Stimulated activated CD8-positive, alpha-beta memory T cell treated with anti-CD3 and anti-CD28 coated beads, Interleukin-12 subunit alpha, Interleukin-12 subunit beta, amount 100 ng/mL, for 1 hour (primary cell): ENCODE measurements around the gene RYK.
"Not testable (repeated sequence)": the region's sequence is repeated elsewhere in the genome, so short reads cannot be mapped to it uniquely, and the experiment has no call there.

Experiments used
- DNase-seq: peaks from one replicate; pipeline ENCODE4 v3.0.0-alpha.2; 2020; ENCODE audit warnings: low read depth

Gene RYK

DNA sequence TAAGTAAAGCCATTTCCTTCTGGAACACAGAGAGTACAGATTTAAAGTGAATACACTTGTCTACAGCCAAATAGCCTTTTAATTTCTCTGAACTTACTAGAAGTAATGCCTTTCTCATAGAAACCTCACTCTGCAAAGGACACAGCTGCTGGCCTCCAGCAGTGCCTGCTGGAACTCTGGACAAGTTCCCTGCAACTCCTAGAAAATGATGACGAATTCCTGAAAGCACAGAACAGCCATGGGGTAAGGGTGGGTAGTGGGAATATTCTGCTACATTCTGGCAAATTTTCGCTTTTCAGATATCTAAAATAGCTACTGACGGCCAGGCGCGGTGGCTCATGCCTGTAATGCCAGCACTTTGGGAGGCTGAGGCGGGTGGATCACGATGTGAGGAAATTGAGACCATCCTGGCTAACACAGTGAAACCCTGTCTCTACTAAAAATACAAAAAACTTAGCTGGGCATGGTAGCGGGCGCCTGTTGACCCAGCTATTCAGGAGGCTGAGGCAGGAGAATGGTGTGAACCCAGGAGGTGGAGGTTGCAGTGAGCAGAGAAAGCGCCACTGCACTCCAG, 34.4 kb downstream of the RYK start:
- no peak for DNase-seq

DNA sequence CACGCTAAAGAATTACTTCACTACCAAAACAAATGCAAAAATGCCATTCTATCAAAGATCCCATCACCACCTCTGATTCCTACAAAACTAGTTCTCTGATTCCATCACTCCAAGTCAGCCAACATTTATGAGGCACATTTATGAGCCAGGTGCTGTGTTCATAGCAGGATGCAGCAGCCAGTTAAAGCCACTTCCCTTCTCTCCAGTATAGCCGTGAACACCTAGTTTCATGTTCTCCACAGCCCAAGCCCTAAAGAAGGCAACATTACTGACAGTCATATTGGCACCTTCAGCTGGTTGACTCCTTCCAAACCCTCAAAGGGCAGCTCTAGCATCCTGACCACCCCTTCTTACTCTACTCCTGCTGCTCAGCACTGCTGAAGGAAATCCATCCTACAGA, 36.4 kb downstream of the RYK start:
- no peak for DNase-seq

DNA sequence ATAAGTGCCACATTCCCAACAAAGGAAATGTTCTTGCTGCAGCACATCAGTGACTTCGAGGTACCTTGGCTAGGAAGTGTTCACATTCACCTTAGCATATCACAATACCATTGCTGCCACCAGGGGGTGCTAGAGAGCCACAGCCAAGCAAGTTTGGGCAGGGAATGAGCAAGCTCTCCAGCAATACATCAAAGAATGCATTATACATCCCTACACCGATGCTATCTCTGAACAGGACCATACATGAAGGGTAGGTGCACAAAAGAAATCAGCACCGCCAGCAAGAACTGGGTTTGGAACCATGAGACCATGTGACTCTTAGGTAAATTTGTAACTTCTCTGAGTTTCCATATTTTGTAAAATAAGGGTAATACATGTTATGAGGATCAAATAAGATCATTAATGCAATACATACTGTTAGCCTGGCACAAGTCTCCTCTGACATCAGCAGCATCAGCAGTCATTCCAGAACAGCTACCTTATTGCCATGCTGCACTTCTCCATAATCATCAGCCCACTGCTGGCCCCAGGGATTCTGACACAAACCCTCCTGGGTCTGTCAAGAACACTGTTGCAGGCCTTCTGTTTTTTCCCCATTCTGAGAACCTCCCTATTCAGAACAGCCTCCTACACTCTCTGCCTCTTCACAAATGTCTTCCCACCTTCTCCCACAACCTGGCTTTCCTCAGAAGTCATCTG, 37.5 kb downstream of the RYK start:
- DNase-seq: peak; percentile 85

DNA sequence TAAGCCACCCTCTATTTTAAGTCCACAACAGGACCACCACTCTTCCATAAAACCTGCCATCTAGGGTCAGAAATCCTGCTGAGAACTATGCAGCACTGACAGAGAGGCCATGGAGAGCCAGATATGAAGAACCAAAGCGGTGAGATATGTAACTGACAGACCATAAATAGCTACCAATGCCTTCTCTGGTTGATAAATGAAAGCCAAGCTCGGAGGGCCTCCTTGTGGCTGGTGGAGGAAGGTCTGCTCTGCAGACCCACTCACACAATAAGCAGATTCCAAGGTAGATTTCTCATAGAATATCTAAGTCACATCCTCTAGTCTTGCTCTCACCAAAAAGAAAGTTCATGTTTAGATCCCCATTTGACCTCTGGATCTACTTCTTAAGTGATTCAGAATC, 38.9 kb downstream of the RYK start:
- DNase-seq: no peak

DNA sequence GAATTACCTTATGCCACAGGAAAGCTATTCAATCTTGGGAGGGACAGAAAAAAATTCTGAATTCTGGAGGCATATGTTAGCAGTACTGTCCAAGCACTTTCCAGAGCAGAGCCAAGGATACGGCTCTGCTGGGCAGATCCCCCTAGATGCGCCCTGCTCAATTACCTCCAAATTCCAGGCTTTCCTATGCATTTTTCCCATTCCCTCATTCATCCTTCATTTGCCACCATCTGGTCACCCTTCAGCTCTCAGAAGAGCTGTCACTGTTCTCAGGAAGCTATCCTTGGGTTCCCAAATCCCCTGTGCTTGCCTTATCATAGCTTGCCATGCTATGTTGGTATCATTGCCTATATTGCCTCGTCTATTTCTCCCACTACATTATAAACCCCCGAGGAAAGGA, 45.2 kb downstream of the RYK start:
- no peak for DNase-seq

DNA sequence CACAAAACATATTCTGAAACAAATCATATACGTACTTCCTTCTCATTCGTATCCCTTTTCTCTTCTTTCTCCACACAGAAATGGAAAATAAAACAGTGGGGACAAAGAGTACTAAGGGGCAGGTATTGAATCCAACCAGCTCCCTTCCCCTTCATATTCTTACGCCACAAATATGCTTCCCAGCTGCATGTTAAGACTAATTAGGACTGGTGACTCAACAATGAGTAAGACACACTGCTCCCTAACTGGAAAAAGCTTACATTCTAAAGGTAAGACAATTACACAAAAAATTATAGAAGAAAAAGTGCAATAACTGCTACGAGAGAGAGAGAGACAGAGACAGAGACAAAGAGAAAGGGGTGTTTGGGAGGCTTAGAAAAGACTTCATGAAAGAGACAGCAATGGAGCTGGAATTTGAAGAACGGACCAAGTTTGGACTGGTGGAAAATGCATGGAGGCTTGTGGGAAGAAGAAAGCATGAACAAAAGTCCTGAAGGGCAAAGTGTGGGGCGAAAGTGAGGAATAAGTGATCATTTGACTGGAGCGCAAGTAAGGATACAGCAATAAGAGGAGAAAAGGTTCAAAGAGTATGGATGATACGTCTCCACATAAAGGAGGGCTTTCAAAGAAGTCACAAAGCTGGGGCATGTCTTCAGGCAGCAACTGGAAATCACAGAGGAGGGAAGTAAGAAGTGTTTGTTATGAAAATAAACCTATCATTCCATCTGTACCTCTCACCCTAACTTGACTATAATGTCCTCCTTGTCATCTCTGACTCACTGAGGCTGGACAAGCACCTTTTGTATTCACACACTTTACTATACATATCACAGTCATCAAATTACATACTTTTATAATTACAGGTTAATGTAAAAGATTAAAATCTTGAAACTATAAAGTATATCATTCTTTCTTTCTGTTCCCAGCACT, 49.2 kb downstream of the RYK start:
- DNase-seq: no peak

DNA sequence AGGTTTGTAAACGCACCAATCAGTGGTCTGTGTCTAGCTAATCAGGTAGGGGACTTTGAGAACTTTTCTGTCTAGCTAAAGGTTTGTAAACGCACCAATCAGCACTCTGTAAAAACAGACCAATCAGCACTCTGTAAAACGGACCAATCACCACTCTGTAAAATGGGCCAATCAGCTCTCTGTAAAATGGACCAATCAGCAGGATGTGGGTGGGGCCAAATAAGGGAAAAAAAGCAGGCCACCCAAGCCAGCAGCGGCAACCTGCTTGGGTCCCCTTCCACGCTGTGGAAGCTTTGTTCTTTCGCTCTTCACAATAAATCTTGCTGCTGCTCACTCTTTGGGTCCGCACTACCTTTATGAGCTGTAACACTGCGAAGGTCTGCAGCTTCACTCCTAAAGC, 50.8 kb downstream of the RYK start:
- not testable (repeated sequence) for DNase-seq

DNA sequence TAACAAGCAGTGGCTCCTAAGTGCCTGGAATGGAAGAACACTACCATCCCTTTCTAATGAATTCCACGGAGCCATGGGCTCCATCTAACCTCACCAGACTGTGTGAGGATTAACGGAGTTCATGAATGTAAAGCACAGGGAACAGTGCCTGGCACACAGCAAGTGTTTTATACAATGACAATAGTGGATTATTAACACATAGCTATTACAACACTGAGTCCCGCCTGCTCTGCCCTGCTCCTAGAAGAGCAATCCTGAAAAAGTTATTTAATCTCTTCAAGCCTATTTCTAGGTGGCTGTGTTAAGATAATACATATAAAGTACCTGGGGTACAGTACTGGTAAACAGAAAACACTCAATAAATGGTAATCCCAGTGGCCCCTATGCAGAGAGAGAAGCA, 51.4 kb downstream of the RYK start:
- no peak for DNase-seq

DNA sequence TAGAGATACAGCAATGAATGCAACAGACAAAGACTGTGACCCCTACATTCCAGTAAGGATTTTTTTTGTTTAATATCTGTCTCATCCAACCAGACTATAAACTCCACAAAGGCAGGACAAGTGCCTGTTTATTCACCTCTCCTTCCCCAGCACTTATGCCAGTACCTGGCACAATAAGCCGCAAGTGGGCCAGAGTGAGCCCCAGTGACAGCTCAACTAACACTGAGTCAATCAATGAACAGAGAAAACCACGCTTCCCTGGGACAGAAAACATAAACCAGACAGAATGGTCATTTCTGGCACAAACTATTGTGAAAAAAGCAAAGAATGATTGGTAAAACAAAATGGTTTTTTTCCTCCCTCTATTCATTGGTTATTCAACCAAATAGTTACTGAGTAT, 52.2 kb downstream of the RYK start:
- no peak for DNase-seq

DNA sequence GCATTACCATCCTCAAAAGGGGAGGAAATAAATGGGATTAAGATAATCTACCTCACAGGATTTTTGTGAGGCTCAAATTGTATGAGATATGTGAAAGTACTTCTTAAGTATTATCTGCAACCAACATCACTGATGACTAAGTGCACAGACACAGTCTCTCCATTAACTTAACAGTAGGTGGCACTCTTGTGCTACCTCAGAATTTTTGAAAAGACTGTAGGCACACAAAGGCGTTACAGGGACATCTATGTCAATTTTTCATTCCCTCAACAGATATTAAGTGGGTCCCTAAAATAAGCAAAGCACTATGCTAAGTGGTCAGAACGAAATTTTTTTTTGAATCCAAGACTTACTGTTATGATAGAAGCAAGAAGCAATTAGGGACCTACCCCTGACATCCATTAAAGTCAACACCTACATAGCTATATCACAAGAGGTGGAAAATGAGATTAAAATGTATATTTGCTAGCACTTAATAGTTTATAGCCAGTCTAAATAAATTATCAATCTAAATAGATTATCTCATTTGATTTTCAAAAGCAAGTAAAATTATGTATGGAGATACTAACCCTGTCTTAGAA, 52.9 kb downstream of the RYK start:
- no peak for DNase-seq

DNA sequence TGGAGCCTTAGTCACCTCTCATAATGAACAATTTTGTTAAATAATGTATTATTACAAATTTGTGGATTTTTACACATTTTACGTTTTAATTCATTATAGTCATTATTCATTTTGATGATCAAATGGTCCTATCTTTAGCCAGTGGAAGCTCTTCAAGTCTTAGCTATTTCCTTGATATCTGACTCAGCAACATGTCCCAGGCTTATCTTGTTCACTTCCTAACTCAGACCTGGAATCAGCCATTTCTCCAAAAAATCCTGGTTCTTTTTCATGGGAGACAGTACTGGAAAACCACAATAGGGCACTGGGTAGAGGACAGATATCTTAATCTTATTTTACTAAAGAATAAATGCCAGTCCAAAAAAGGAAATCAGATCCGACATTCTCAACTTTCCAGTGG, 56.4 kb downstream of the RYK start:
- no peak for DNase-seq

DNA sequence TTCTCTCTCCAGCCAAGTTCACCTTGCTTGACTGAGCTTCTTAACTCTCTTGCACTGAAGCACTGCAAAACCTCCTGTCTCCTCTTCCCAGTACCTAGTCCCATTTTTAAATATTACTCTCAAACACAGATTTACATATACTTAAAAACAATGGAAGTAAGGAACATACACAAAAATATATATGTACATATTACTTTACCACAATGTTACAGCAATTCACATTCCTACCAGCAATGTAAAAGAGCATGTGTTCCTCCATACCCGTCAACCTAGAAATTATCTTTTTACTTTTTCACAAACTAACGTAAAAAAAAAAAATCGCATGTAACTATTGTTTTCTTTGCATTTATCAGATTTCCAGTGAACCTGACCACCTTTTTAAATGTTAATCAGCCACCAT, 60.4 kb downstream of the RYK start:
- no peak for DNase-seq

DNA sequence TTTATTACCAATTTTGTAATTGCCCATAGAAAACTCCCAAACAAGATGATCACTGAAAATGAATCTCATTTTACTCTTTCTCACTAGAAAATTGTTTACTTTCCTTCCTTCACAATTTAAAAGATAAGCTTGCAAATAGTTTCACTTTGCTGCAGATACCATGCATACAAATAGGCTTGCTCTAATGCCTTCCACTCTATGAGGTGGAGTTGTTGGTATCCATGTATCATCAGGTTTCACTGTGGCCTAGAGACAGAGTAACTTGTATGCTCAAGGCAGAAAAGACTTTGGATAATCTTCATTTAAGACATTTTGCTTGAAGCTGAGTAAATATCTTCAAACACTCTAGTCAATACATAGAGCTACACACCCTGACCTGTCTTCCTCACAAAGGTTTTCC, 60.8 kb downstream of the RYK start:
- no peak for DNase-seq

DNA sequence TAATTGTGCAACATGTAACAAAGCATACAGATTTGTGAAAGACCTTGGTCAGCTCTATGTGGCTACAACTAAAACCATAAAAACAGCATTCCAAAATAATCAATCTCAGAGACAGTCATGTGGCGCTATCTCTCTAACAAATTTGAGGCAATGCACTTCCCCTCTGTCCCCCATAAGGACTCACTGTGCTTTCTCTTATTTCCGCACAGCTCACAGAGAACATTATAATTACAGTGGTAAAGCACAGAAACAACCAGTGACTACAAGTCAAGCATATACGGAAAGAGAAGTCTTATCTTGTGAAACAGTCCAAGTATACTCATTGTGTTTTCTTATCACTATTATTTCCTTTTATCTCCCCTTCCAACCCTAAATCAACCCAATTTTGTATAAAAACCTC, 64.3 kb downstream of the RYK start:
- DNase-seq: no peak

DNA sequence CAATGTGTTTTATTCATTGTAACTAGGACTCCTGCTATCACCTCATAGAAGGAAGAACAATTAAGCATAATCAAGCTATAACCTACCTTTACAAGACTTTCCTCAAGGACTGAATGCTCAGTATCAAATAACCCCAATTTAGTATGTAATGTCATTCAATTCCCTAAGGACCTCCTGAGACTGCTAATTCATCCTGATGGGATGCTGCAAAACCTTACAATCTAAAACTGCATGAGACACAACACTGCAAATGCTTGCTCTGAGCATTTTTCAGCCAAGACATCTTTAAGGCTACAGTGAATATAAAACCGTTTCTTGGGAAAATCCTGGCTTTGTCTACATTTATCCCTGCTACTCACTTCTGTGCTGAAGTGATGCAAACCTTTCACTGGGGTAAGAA, 69.9 kb downstream of the RYK start:
- DNase-seq: no peak

DNA sequence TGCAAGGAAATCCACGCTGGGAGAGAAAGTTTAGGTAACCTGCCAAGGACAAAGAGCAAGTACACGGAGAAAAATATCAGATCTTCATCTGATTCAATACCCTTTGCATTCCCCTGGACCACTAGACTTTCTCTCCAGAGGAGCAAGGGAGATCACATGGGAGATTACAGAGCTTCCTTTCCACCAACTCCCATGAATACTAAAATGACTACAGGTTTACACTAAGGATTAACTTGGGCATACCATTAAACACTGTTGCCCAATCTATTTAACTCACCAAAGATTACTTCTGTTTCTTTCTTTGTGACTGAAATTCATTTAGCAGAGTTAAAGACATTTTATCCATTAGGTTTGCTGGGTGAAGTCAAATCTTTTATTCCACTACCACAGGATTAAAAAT, 71.2 kb downstream of the RYK start:
- DNase-seq: no peak

DNA sequence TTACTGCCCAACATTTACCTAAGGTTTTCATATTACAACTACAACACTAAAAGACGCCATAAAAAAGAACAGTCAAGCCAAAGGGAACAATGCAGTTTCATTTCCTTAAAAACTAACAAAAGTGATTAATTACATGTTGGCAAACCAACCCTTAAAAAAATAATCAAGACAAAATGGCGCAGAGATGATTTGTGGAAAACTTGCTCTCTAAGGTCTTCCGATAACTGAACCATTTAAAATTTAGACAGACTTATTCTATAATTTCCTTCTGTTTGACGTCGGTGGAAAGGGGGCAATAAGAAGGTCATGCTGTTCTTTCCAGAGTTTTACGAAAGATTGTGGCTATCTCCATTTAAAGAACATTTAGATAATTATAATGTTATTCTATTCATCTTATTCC, 87.6 kb downstream of the RYK start:
- no peak for DNase-seq

DNA sequence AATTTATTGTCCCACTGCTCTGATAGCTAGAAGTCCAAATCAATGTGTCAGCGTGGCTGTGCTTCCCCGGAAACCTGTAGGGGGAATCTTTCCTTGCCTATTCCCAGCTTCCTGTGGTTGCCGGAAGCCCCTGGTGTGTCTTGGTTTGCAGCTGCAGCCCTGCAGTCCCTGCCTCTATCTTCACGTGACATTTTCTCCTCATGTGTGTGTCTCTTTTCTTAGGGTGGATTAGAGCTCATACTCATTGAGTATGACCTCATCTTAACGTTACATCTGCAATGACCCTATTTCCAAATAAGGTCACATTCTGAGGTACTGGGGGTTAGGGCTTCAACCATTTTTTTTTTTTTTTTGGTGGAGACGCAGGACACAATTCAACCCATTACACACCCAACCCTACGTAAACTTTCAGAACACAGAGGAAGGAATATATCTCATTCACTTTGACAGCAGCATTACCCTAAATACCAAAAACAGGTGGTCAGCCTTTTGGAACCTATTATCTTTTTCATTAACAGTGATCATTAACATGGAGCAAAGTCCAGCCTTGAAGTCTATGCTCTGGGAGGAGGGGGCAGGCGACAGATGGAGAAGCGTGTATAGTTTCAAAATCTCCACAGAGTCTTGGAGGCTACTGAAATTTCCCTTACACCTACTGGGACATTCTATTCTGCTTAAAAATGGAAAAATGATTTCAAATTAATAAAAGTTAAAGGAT, 88.6 kb downstream of the RYK start:
- DNase-seq: no peak

DNA sequence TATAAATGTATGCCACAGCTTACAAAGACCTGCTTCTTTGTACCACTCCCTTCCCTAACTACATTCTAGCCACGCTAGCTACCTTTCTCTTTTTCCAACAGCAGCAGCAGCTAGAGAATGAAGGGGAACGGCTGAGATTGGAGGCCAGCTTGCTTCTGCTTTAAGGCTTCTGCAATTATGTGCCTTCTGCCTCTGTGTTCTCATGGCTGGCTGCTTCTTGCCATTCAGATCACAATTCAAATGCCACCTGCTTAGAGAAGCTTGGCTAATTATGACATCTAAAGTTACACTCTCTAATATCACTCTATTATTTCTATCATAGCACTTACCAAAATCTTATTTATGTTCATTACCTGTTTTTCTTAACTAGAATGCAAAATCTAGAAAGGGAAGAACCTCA, 95.2 kb downstream of the RYK start:
- DNase-seq: no peak

DNA sequence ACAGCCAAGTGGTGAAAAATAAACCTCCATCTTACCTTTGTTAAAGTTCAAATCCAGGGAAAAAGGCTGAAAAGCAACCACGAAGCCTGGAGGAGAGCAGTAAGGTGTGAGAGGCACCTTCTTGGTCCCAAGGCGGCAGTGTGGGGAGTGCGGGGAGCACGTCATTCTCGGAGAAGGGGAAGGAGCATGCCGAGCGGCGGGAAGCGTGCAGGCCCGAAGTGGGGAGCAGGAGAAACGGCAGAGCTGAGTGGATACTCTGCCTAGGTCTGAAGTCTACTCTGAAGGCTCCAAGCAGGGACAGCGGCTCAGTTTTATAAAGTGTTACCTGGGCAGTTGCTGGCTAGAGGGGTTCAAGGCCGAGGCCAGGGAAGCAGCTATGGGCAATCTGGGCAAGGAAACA, 96.9 kb downstream of the RYK start:
- DNase-seq: no peak

DNA sequence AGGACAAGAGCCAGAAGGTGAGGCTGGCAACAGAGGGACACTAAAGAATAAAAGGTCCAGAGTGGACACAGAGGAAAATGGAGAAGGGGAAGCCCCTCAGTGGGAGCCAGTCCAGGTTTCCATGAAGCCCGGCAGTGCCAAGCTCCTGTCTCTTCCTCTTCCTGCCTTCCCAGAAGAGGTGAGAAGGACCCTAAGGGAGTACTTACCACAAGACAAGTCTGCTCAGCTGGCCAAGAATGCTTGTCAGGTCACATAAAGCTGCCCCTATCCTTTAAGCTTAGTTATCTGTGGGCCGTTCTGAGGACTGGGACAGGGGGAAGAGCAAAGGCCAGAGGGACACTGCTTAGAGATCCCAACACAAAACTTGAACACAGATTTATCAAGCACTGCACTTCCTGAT, 100.2 kb downstream of the RYK start:
- no peak for DNase-seq

DNA sequence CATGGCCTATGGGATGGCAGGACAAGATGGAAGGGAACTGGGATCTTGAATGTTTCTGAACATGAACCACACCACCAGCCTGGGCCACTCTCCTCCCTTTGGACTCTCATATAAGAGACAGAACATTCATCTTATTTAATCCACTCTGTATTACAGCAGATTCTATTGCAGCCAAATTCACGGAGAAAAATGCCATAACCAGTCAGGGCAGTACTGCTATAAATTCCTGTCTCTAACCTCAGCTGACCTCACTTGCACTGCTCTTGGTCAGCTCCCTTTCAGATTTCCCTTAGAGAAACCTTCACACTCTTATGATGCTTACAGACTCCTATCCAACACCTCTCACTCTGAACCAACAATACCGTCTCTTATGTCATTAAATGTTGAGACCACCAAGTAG, 101.4 kb downstream of the RYK start:
- no peak for DNase-seq
